ENCODE data around the gene GALNT17. TPM values are rescaled to one million over a fixed set of nuclear protein-coding genes. Genes with fewer than 3 reads are reported as not detected.

GALNT17 gene
- total RNA-seq, 2 experiments from 2014 or later: not detected

DNA sequence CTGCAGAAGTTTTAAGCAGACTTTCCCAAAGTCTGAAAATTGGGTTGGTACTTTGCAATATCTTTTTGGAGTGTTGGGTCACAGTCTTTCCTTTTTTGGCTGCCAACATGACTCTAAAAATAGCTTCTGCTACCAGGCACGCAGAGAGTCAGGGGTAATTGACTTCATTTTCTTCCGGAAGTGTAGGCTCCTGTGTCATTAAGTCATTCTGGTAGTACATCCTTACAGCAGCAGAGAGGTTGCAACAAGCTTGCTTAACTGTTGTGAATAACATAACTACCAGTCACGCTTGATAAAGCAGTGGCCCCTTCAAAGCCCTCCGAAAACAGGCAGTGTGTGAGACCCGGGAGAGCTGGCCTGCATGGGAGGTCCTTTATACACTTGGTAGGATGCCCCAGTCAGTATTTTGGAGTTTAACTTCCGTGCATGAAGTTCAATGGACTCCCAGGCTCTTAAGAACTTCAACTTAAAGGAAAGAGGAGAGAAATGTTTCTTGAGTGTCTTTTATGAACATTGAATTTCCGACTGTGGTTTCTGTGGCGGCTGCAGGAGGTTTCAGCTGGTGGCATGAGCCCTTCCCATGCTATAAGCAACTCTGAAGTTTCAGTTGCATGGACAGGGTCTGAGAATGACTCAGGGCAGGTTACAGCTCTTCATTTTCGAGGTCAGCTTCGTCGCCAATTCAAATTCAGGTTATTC is 310.7 kb downstream of the GALNT17 start:
- peaks cover 10% of the 10 kb centered on the region for H3K9me3 Mint-ChIP-seq (ENCODE audit: low read depth)
- H3K4me1 Mint-ChIP-seq: no peaks in the 10 kb centered on the region
- no peaks in the 10 kb centered on the region for H3K27me3 Mint-ChIP-seq
- DNase-seq (no peak), ATAC-seq (no peak)
- no peak overlapping the region for H3K4me3 Mint-ChIP-seq
- CTCF ChIA-PET: no interaction called here
- peaks cover 3% of the 10 kb centered on the region for H3K36me3 Mint-ChIP-seq
- H3K27ac Mint-ChIP-seq: no peak overlapping the region

DNA sequence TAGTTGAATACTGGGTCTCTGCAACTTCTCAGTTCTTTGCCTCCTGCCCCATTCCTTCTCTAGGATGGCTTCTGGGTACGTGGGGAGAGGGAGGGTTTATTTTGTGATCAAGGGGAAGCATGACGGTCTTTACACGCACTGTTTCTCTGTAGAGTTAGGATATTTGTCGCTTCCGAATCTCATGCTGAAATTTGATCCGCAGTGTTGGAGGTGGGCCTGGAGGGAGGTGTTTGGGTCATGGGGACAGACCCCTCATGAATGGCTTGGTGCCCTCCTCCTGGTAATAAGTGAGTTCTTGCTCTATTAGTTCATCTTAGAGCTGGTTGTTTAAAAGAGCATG is 311.2 kb downstream of the GALNT17 start:
- H3K4me1 Mint-ChIP-seq: no peaks in the 10 kb centered on the region
- no peak overlapping the region for H3K27ac Mint-ChIP-seq
- H3K36me3 Mint-ChIP-seq: peaks cover 3% of the 10 kb centered on the region
- DNase-seq (no peak), ATAC-seq (no peak)
- H3K27me3 Mint-ChIP-seq: no peaks in the 10 kb centered on the region
- H3K9me3 Mint-ChIP-seq (ENCODE audit: low read depth): peaks cover 15% of the 10 kb centered on the region
- CTCF ChIA-PET: no interaction called here
- H3K4me3 Mint-ChIP-seq: no peak overlapping the region

DNA sequence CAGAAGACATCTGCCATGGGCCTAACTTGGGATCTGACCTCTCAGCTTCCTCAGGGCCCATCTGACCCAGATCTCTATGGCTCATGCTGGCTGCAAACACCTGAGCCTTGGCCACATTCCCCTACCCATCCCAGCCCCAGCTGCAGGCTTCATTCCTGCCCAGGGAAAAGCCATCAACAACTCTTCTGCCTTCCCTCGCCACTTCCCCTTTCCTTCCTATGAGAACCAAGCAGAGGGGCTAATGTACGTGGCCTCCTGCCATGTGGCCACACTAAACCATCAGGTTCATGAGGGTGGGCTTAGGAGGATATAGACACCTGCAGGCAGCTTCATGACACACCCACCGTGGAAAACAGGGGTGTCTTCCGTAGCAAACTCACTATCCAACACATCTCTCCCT is 312.2 kb downstream of the GALNT17 start:
- Mint-ChIP-seq H3K9me3 (ENCODE audit: low read depth) (peaks cover 18% of the 10 kb centered on the region), H3K27ac (no peak overlapping the region), H3K27me3 (no peaks in the 10 kb centered on the region), H3K36me3 (peaks cover 3% of the 10 kb centered on the region), H3K4me3 (no peak overlapping the region), H3K4me1 (no peaks in the 10 kb centered on the region)
- DNase-seq: no peak
- ATAC-seq: no peak
- CTCF ChIA-PET: no interaction called here

DNA sequence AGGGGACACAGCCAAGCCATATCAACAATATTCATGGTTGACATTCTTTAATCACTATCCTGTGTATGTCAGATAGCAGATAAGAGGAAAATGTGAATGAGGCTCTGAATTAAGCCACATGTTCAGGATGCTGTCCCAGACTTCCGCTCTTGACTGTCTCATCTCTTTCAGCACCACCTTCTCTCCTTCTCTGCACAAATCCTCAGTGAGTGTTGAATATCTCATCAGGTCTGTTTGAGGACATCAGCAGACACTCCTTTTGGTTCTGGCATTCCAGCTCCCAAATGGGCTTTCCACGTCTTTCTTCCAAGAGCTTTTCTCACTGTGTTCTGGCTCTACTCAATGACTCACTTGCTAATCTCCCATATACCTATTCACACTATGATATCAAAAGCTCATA is 321.7 kb downstream of the GALNT17 start:
- Mint-ChIP-seq H3K27ac (no peak overlapping the region), H3K27me3 (no peaks in the 10 kb centered on the region), H3K4me1 (no peaks in the 10 kb centered on the region), H3K36me3 (no peaks in the 10 kb centered on the region), H3K4me3 (no peak overlapping the region), H3K9me3 (ENCODE audit: low read depth) (peaks cover 9% of the 10 kb centered on the region)
- ATAC-seq: no peak
- DNase-seq: no peak
- CTCF ChIA-PET: no interaction called here

DNA sequence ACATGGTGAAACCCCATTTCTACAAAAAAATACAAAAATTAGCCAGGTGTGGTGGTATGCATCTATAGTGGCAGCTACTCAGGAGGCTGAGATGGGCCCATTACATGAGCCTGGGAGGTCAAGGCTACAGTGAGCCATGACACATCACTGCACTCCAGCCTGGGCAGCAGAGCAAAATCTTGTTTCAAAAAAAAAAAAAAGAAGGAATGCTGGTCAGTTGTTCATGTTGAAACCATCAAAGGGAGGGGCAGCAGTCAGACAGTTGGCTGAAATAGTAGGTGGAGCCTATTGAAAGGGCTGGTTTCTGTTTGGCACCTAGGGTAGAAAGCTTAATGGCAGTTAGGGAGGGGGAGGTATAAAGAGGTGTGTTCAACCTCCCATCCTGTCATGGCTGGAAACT is 323.0 kb downstream of the GALNT17 start:
- Mint-ChIP-seq H3K9me3 (ENCODE audit: low read depth) (peaks cover 12% of the 10 kb centered on the region), H3K36me3 (no peaks in the 10 kb centered on the region), H3K27ac (no peak overlapping the region), H3K4me1 (no peaks in the 10 kb centered on the region), H3K4me3 (no peak overlapping the region), H3K27me3 (no peaks in the 10 kb centered on the region)
- DNase-seq (no peak), ATAC-seq (no peak)
- CTCF ChIA-PET: no interaction called here

DNA sequence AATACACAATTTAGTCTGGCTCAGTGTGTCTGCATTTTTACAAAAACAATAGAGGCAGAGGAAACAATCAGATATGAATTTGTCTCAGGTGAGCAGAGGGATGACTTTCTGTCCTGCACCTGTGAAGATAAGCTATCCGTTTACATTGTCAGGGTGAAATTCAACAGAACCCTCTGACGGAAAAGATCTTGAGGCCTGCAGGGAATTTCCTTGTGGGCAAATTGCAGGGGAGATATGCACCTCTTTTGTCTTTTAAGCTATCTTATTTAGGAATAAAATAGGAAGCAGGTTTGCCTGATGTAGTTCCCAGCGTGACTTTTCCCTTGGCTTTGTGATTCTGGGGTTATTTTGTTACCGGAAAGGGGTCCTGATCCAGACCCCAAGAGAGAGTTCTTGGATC is 325.1 kb downstream of the GALNT17 start:
- CTCF ChIA-PET: no interaction called here
- DNase-seq (no peak), ATAC-seq (no peak)
- no peak overlapping the region for H3K27ac Mint-ChIP-seq
- no peak overlapping the region for H3K4me3 Mint-ChIP-seq
- peaks cover 14% of the 10 kb centered on the region for H3K9me3 Mint-ChIP-seq (ENCODE audit: low read depth)
- H3K4me1 Mint-ChIP-seq: no peaks in the 10 kb centered on the region
- H3K27me3 Mint-ChIP-seq: no peaks in the 10 kb centered on the region
- H3K36me3 Mint-ChIP-seq: no peaks in the 10 kb centered on the region

DNA sequence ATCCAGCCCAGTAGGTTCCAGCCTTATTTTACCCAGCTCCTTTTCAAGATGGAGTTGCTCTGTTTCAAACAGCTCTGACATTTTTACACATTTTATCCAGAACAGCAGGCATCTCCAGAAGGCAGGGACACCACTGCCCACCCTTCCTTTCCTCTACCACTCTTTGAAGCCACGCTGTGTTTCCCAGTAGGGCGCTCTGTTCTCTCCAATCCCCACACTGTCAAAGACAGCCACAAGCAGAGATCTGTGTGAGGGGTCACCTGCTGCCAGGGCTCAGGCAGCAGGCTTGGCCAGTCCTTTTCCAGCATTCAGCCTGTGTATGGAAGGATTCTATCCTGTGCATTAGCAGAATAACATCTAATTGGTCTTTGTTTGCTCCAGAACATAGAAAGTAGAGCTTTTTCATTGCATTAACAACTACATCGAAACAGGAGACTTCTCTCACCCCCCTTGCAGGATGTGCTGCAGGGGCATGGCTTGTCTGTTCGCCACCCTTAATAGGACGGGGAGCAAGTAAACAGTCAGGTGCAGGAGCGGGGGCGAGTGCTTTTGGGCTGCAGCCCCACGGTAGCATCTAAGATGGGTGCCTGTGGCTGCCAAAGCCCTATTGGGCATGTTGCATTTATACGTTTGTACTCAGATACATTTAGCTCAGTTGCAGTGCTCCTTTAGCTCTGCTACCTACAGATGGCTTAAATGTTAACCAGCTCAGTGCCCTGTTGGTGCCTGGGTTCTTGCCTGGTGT is 326.1 kb downstream of the GALNT17 start:
- no peaks in the 10 kb centered on the region for H3K36me3 Mint-ChIP-seq
- ATAC-seq (no peak), DNase-seq (no peak)
- CTCF ChIA-PET: no interaction called here
- H3K4me3 Mint-ChIP-seq: no peak overlapping the region
- no peaks in the 10 kb centered on the region for H3K27me3 Mint-ChIP-seq
- H3K27ac Mint-ChIP-seq: no peak overlapping the region
- no peaks in the 10 kb centered on the region for H3K4me1 Mint-ChIP-seq
- H3K9me3 Mint-ChIP-seq (ENCODE audit: low read depth): peaks cover 21% of the 10 kb centered on the region

DNA sequence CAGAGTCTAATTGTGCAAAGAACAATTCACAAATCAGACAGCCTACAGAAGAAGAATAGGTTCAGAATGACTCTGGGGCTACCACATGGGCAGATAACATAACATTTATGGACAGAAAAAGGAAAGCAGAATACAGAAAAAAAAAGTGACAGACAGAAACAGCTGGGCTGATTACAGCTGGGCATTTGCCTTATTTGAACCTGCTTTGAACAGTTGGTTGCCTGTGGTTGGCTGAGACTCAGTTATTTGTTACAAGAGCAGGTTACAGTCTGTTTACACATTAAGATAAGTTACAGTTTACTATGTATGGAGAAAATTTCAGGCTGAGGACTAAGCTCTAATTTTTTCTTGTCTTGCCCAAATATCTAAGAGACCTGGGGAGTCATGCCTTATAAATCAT is 327.2 kb downstream of the GALNT17 start:
- Mint-ChIP-seq H3K27ac (no peak overlapping the region), H3K4me3 (no peak overlapping the region)
- CTCF ChIA-PET: no interaction called here

DNA sequence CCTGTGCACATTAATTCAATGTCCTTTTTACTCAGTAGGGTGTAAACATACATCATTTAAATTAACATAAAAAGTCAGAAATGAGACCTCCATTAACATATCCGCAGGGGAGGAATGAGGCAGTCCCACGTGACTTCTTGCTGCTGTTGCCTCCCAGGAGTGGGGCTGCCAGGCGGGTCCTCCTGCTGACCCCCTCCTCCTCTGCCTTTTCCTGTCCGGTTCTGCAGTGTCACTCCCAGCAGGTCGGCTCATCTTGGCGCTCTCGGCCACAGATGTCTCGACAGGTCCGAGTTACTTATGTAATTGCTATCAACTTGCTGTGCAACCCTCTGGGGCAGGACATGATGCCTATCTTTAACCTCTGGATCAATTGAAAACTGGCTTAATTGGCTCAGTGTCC is 329.6 kb downstream of the GALNT17 start:
- Mint-ChIP-seq H3K27me3 (no peaks in the 10 kb centered on the region), H3K9me3 (ENCODE audit: low read depth) (peaks cover 20% of the 10 kb centered on the region), H3K4me3 (no peak overlapping the region), H3K4me1 (no peaks in the 10 kb centered on the region), H3K27ac (no peak overlapping the region), H3K36me3 (no peaks in the 10 kb centered on the region)
- DNase-seq: no peak
- CTCF ChIA-PET: no interaction called here
- ATAC-seq: no peak

More for the DNA sequence above, 327.2 kb downstream of the GALNT17 start:
- DNase-seq (no peak), ATAC-seq (no peak)
- no peaks in the 10 kb centered on the region for H3K4me1 Mint-ChIP-seq
- peaks cover 18% of the 10 kb centered on the region for H3K9me3 Mint-ChIP-seq (ENCODE audit: low read depth)
- no peaks in the 10 kb centered on the region for H3K36me3 Mint-ChIP-seq
- H3K27me3 Mint-ChIP-seq: no peaks in the 10 kb centered on the region

DNA sequence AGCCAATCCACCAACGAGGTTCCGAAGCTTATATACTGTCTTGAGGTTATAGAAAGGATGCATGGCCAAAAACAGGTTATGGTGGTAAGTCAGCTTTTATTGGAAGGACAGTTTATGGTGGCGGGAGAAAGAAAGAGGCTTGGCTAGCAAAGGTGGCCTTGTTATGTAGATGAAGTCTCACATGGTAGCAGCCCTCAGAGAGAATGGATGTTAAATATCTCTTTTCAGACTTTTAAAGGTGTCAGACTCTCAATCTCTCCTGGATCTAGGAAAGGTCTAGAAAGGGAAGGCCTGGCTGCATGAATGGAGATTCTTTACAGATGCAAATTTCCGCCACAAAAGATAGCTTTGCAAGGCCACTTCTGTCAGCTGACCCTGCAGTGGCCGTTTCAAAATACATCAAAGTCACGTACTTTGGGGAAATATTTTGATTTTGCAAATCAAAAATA is 333.8 kb downstream of the GALNT17 start:
- DNase-seq: no peak
- CTCF ChIA-PET: no interaction called here
- H3K9me3 Mint-ChIP-seq (ENCODE audit: low read depth): peaks cover 20% of the 10 kb centered on the region
- H3K4me3 Mint-ChIP-seq: no peak overlapping the region
- no peak for ATAC-seq
- no peaks in the 10 kb centered on the region for H3K4me1 Mint-ChIP-seq
- H3K36me3 Mint-ChIP-seq: no peaks in the 10 kb centered on the region
- no peak overlapping the region for H3K27ac Mint-ChIP-seq
- H3K27me3 Mint-ChIP-seq: no peaks in the 10 kb centered on the region

DNA sequence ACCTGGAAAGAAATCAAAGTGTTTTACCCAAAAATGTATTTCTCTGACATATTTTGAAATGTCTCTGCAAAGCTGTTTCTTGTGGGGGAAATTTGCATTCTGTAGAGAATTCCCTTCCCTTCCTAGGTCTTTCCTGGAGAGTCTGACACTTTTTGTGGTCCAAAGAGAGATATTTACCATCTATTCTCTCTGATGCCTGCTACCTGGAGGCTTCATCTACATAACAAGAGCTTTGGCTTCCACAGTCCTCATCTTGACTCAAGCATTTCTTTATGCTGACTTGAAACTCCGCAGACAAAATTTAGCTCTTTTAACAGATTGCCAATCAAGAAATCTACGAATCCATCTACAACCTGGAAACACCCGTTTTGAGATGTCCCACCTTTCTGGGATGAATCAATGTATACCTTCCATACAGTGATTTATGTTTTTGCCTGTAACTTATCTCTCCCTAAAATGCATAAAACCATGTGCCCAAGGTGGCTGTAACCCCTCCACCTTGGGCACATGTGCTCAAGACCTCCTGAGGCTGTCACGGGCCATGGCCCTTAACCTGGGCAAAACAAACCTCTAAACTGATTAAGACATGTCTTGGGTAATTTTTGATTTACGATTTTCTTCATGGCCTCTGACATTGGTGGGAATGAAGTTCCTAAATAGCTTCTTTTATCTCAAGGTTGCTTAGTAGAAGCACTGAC is 334.7 kb downstream of the GALNT17 start:
- Mint-ChIP-seq H3K27me3 (no peaks in the 10 kb centered on the region), H3K9me3 (ENCODE audit: low read depth) (peaks cover 20% of the 10 kb centered on the region), H3K27ac (no peak overlapping the region), H3K4me1 (no peaks in the 10 kb centered on the region), H3K4me3 (no peak overlapping the region), H3K36me3 (no peaks in the 10 kb centered on the region)
- ATAC-seq (no peak), DNase-seq (no peak)
- CTCF ChIA-PET: no interaction called here

DNA sequence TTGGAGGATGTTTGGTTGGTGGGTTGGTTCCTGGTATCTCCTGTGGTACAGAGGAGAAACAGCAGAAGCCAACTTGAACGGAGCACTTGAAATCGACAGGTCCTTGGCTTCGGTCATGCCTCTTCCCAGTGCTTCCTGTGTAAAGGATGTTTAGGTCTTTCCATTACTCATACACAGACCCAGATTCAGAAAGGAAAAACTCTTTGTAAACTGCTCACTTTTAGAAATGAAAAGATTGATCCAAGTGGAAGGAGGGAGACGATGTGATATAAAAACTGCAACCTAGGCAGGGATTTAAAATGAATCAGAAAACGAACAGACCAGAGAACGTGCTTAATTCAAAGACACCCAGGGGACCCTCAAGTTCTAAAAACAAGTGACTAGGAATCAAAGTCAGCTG is 338.4 kb downstream of the GALNT17 start:
- Mint-ChIP-seq H3K4me3 (no peak overlapping the region), H3K36me3 (no peaks in the 10 kb centered on the region), H3K9me3 (ENCODE audit: low read depth) (peaks cover 11% of the 10 kb centered on the region), H3K4me1 (no peaks in the 10 kb centered on the region), H3K27ac (no peak overlapping the region), H3K27me3 (no peaks in the 10 kb centered on the region)
- no peak for ATAC-seq
- CTCF ChIA-PET: no interaction called here
- DNase-seq: no peak

DNA sequence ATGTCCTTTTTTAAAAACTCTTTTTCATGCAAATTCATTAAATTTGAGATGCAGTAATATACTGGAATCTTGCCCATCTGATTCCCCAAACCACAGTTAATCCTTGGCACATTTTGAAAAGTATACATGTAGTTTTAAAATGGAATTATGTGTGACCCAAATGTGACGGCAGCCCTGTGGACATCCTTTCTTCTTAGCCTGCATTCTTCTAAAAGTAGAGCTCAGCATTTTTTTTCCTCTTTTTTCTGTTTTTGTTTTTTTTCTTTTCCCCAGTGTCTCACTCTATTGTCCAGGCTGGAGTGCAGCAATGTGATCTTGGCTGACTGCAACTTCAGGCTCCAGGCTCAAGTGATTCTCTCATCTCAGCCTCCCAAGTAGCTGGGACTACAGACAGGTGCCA is 338.9 kb downstream of the GALNT17 start:
- peaks cover 9% of the 10 kb centered on the region for H3K9me3 Mint-ChIP-seq (ENCODE audit: low read depth)
- H3K27me3 Mint-ChIP-seq: no peaks in the 10 kb centered on the region
- no peaks in the 10 kb centered on the region for H3K36me3 Mint-ChIP-seq
- no peak overlapping the region for H3K4me3 Mint-ChIP-seq
- DNase-seq: no peak
- CTCF ChIA-PET: no interaction called here
- no peak for ATAC-seq
- no peaks in the 10 kb centered on the region for H3K4me1 Mint-ChIP-seq
- no peak overlapping the region for H3K27ac Mint-ChIP-seq

DNA sequence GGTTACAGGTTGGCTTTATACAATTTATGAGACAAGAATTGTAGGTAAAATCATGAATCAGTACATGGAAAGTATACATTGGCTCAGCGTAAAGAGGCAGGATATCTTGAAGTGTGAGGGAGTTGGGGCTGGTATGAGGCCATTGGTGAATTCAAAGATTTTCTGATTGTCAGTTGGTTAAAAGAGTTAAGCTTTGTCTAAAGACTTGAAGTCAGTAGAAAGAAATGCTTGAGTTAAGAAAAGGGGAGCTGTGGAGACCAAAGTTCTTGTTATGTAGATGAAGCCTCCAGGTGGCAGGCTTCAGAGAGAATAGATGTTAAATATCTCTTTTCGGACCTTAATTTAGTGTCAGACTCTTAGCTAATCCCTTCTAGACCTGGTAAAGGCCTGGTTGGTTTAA is 341.0 kb downstream of the GALNT17 start:
- DNase-seq (no peak), ATAC-seq (no peak)
- no peak overlapping the region for H3K27ac Mint-ChIP-seq
- no peaks in the 10 kb centered on the region for H3K27me3 Mint-ChIP-seq
- no peaks in the 10 kb centered on the region for H3K4me1 Mint-ChIP-seq
- CTCF ChIA-PET: no interaction called here
- H3K9me3 Mint-ChIP-seq (ENCODE audit: low read depth): peaks cover 14% of the 10 kb centered on the region
- no peaks in the 10 kb centered on the region for H3K36me3 Mint-ChIP-seq
- H3K4me3 Mint-ChIP-seq: no peak overlapping the region

Data from activated CD8-positive, alpha-beta memory T cell treated with anti-CD3 and anti-CD28 coated beads, Interleukin-2, amount 10 ng/mL, durations not matched to agents 7 days and 5 days (primary cell).